Adrenal gland (tissue), 12 donors: Measurements from ENCODE around the gene RALGAPA2. TPM values are rescaled to one million over a fixed set of nuclear protein-coding genes. Genes with fewer than 3 reads are reported as not detected.

Source experiments
- DNase-seq, 7 donors: peaks; one replicate each; pipeline ENCODE4 v3.0.0-alpha.2; 2019 to 2020
- H3K27ac ChIP-seq, 5 donors: fragments of 200-600 bp; sonication (generic) in 4 of 5; 1 replicate in 3 of 5; 2 replicates in 2 of 5; pipeline versions ENCODE4 v1.5.1 to v1.8.0; 2016 to 2020; ENCODE audit warnings: mild to moderate bottlenecking in 1 of 5
- H3K27me3 ChIP-seq: fragments of 200-600 bp; 2 replicates; pipeline ENCODE4 v1.8.0; 2021
- H3K36me3 ChIP-seq, 2 donors: fragments of 200-600 bp; replicated peaks in 1 of 2; 1 replicate in 1 of 2; 2 replicates in 1 of 2; pipeline versions ENCODE4 v1.5.1 to v1.8.0; 2018 to 2022
- H3K4me1 ChIP-seq, 2 donors: fragments of 200-600 bp; replicated peaks in 1 of 2; 1 replicate in 1 of 2; 2 replicates in 1 of 2; pipeline versions ENCODE4 v1.5.1 to v1.8.0; 2018 to 2021
- H3K4me3 ChIP-seq, 4 donors: fragments of 200-600 bp; sonication (generic) in 3 of 4; one replicate each; pipeline ENCODE4 v1.5.1; 2016 to 2018
- H3K9me3 ChIP-seq, 3 donors: fragments of 200-600 bp; sonication (generic) in 1 of 3; replicated peaks in 1 of 3; 1 replicate in 2 of 3; 2 replicates in 1 of 3; pipeline versions ENCODE4 v1.5.1 to v1.8.0; 2016 to 2021
- POLR2A ChIP-seq, 2 donors: fragments of 450-650 bp; IDR thresholded peaks; one replicate each; pipeline ENCODE4 v1.6.1; 2017; ENCODE audit warnings: antibody characterized with exemption in 2 of 2, mild to moderate bottlenecking in 2 of 2, moderate library complexity in 1 of 2
- WGBS, 4 donors: extraction: QIAGEN DNeasy Blood & Tissue Kit in 2 of 4; methylation state at CpG; one replicate each; pipeline versions ENCODE4 v1.1.5 to v1.1.7; 2013 to 2017; 5-methylcytosine and 5-hydroxymethylcytosine counted together
- intact Hi-C, 2 donors: fragments of 100-400 bp; cut with DNase I; formaldehyde crosslinking; loops; one replicate each; pipeline versions ENCODE4 v1.14.1 to v1.15.0; 2022 to 2023
- polyA plus RNA-seq, 3 donors: library from polyadenylated mRNA; stranded (reverse); fragments of 200-250 nt in 2 of 3; fragments of 350-450 nt in 1 of 3; fragmentation: Illumina TruSeq in 1 of 3; extraction: RNeasy Lipid Tissue Mini Kit (QIAGEN cat#74804) in 1 of 3; gene quantifications; one replicate each; pipeline ENCODE4 v1.2.3, GENCODE V29; 2013 to 2014
- total RNA-seq, 9 donors: library from RNA; depleted of rRNA in 4 of 9; stranded (reverse); fragments of >200 nt in 4 of 9; fragments of 120-200 nt in 1 of 9; fragmentation: NEBNext Ultra II Directional in 1 of 9; extraction: Animal tissue kit (Norgen Biotek cat#: 25700) in 1 of 9; gene quantifications; one replicate each; pipeline versions ENCODE4 v1.1.0 to v1.2.4, GENCODE V29; 2013 to 2023
- TF ChIP-seq, protein P1 (sequence below), 6 experiments: fragments of 450-650 bp in 4 of 6; fragments of 200-600 bp in 2 of 6; sonication (generic) in 1 of 6; IDR thresholded peaks; 1 replicate in 5 of 6; 2 replicates in 1 of 6; pipeline versions ENCODE4 v1.5.1 to v1.8.0; 2016 to 2021; ENCODE audit warnings: antibody characterized with exemption in 6 of 6, mild to moderate bottlenecking in 2 of 6, moderate library complexity in 1 of 6
- donor health status: healthy with polysubstance abuse.
- donor health status: Bipolar disorder and iron deficiency.
- donor health status: DM: yes; HTN: yes; CAD: no.
- donor health status: DM: no; HTN: no; CAD: no.
- donor health status: DM: no; HTN: no; CAD: no.
- donor health status: DM: yes; HTN: yes; CAD: no.

Gene RALGAPA2
- total and polyA plus RNA-seq, 12 donors: 3.7 to 39.6 (median 20.7) TPM

DNA sequence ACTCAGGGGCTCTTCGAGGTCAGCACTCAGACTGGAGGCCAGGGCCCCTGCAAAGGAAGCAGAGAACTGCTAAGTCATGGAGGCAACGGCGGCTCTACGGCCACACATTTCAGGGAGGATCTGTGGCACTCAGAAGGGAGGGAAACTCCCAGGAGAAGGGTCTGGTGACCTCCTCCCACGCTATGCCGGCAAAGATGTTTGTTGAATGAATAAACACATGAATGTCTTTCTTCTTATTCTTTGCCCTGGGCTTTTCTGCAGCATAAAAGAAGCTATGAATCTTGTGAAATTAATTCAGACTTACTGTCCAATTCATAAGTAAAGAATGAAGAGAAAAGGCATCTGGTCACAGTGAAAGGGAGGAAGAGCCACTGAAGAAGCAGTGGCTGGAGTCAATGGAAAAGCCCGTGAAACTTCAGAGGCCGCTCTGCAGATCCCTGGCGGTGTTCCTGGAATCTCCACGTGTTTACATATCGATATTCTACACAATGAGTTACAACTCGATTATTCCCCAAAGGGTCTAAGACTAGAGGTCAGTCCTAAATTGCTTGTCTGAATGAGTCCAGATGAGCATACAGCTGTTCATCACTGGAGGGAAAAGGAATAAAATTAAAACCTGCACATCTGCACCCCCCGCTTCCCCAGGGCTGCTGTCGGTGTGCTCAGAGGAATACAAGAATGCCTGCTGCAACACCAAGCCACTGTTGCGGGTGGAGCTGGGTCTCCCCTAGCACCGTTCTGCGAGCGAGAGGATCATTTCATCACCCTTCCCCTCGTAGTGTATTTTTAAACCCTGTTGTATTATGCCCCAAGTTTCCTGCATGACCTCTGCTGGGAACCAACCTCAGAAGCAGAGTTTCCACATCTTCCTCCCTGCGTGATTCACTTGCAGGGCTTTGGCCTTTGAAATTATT is 319.0 kb downstream of the RALGAPA2 start:
- H3K9me3 ChIP-seq: no peaks in the 10 kb centered on the region
- intact Hi-C loops: no loop called here
- H3K27me3 ChIP-seq: no peaks in the 10 kb centered on the region
- H3K4me3 ChIP-seq: no peak overlapping the region
- no peaks in the 10 kb centered on the region for H3K36me3 ChIP-seq
- H3K27ac ChIP-seq: no peak overlapping the region
- WGBS, 4 donors: 76 to 84% (median 79%) methylated on average over 17 to 20 of the region's 20 CpGs
- H3K4me1 ChIP-seq: no peaks in the 10 kb centered on the region
- no peak for DNase-seq
- TF ChIP-seq POLR2A (IDR thresholded peaks at IDR 0.05): no peak
- TF ChIP-seq, protein P1, sequence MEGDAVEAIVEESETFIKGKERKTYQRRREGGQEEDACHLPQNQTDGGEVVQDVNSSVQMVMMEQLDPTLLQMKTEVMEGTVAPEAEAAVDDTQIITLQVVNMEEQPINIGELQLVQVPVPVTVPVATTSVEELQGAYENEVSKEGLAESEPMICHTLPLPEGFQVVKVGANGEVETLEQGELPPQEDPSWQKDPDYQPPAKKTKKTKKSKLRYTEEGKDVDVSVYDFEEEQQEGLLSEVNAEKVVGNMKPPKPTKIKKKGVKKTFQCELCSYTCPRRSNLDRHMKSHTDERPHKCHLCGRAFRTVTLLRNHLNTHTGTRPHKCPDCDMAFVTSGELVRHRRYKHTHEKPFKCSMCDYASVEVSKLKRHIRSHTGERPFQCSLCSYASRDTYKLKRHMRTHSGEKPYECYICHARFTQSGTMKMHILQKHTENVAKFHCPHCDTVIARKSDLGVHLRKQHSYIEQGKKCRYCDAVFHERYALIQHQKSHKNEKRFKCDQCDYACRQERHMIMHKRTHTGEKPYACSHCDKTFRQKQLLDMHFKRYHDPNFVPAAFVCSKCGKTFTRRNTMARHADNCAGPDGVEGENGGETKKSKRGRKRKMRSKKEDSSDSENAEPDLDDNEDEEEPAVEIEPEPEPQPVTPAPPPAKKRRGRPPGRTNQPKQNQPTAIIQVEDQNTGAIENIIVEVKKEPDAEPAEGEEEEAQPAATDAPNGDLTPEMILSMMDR (IDR thresholded peaks at IDR 0.05): no peak

DNA sequence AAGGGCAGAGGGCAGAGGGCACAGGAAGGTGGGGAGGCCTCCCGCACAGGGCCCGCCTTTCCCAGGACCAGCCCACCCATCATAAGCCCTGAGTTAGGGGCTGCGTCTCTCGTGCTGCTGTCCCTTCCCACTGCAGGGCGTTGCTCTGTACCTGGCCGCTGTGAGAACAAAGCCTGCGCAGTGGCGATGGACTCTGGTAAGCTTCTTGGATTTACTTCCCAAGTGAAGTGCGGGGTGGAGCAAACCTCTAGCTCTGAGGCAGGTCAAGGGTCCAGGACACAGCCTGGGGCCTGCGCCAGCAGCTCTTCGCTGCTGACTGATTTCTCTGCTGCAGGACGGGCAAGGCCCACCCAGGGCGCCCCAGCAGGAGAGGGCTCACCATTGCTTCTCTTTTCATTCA is 320.7 kb downstream of the RALGAPA2 start:
- DNase-seq: no peak
- no peaks in the 10 kb centered on the region for H3K36me3 ChIP-seq
- H3K9me3 ChIP-seq: no peaks in the 10 kb centered on the region
- no peaks in the 10 kb centered on the region for H3K4me1 ChIP-seq
- H3K27me3 ChIP-seq: no peaks in the 10 kb centered on the region
- TF ChIP-seq, protein P1 (IDR thresholded peaks at IDR 0.05): no peak
- no peak for TF ChIP-seq POLR2A (IDR thresholded peaks at IDR 0.05)
- WGBS, 4 donors: 90 to 93% (median 92%) methylated on average over 13 of the region's 13 CpGs
- H3K27ac ChIP-seq: no peak overlapping the region
- H3K4me3 ChIP-seq: no peak overlapping the region
- intact Hi-C loops: no loop called here

DNA sequence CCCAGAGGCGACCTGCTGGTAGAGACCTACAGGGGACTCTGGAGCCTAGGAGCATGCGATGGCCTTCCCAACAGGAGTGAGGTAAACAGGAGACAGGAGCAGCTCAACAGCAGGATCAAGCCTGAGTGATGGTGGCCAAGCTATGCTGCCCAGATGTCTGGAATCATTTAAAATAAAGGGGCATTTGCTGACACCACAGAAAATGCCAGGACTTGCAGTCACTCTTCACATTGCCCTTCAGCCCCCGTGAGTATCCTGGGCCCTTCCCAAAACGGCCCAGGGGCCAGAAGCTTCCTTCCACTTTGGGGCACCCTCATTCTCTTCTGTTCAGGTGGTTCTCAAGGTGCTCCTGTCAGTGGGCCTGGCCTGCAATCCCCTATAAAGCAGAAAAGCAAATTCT is 321.3 kb downstream of the RALGAPA2 start:
- 90 to 94% (median 93%) methylated on average over 2 to 4 of the region's 4 CpGs for WGBS, 4 donors
- DNase-seq: no peak
- H3K27me3 ChIP-seq: no peaks in the 10 kb centered on the region
- H3K27ac ChIP-seq: no peak overlapping the region
- no peaks in the 10 kb centered on the region for H3K36me3 ChIP-seq
- intact Hi-C loops: no loop called here
- H3K4me1 ChIP-seq: no peaks in the 10 kb centered on the region
- H3K4me3 ChIP-seq: no peak overlapping the region
- TF ChIP-seq POLR2A (IDR thresholded peaks at IDR 0.05): no peak
- TF ChIP-seq, protein P1 (IDR thresholded peaks at IDR 0.05): no peak
- no peaks in the 10 kb centered on the region for H3K9me3 ChIP-seq

DNA sequence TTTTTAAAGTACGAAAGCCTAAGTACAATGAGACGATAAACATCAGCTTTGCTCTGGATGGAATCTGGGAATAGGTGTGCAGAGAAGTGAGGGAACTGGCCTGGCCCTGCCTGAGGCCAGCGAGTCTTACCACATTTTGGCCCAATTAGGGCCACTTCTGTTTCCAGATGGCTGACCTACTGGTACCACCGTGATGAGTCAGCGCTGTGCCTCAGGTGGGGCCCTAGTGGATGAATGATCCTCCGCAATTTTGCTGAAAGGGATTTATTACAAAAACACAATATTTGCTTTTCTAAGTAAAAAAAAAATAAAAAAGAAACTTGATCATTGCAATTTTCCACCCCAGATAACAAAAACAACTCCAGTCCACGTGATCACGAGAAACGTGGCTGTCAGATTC is 322.1 kb downstream of the RALGAPA2 start:
- no peaks in the 10 kb centered on the region for H3K27me3 ChIP-seq

More for the DNA sequence above, 322.1 kb downstream of the RALGAPA2 start:
- no peak for DNase-seq
- Histone ChIP-seq H3K4me3 (no peak overlapping the region), H3K9me3 (no peaks in the 10 kb centered on the region), H3K36me3 (no peaks in the 10 kb centered on the region), H3K27ac (no peak overlapping the region), H3K4me1 (no peaks in the 10 kb centered on the region)
- intact Hi-C loops: no loop called here
- WGBS, 4 donors: 95 to 97% (median 96%) methylated on average over 9 of the region's 9 CpGs
- no peak for TF ChIP-seq POLR2A (IDR thresholded peaks at IDR 0.05)
- TF ChIP-seq, protein P1 (IDR thresholded peaks at IDR 0.05): no peak
